Retinal pigment epithelial cell (primary cell): ENCODE data around the gene LPIN3.

Source experiments
- DNase-seq: peaks from one replicate; pipeline ENCODE4 v3.0.0-alpha.2; 2010; ENCODE audit warnings: low read depth
- H3K4me3 ChIP-seq: 2 replicates; pipeline ENCODE4 v1.5.1; 2011; ENCODE audit warnings: mild to moderate bottlenecking, low read length, control low read depth, moderate library complexity
- TF ChIP-seq, protein P1 (sequence below): conservative IDR thresholded peaks from 2 replicates; pipeline ENCODE4 v1.5.1; 2011; ENCODE audit warnings: low read depth, low read length, control low read depth, inconsistent platforms

Gene LPIN3

DNA sequence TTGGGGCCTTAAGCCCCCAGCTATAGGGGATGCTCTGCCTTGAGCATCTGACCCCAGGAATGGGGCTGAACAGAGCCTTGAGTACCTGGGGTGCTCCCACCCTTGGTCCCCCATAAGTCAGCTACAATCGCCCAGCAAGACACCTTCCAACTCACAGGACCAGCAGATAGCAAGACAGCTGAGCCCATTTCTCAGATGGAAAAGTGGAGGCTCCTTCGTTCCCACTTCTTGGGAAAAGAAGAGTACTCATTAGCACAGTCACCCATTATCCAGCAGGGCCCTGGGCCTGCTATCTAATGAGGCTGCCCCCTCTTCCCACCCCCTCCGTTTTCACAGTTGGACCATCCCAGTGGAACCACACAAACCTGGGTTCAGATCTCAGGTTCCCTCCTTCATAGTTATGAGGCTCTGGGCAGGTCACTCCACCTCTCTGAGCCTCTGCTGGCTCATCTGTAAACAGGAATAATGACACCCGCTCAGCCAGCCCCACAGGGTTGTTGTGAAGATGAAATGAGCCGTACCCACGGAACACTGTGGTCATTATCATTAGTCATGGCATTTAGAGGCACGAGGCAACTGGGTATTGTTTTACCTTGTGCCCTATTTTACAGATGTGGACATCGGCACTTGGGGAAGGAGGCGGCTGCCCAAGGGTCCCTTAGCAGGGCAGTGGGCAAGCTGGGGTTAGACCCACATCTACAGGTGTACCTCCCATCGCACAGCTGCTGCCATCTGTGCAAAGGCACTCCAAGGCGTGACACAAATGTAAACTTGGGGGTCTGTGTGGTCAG is 4.5 kb downstream of the LPIN3 start:
- TF ChIP-seq, protein P1, sequence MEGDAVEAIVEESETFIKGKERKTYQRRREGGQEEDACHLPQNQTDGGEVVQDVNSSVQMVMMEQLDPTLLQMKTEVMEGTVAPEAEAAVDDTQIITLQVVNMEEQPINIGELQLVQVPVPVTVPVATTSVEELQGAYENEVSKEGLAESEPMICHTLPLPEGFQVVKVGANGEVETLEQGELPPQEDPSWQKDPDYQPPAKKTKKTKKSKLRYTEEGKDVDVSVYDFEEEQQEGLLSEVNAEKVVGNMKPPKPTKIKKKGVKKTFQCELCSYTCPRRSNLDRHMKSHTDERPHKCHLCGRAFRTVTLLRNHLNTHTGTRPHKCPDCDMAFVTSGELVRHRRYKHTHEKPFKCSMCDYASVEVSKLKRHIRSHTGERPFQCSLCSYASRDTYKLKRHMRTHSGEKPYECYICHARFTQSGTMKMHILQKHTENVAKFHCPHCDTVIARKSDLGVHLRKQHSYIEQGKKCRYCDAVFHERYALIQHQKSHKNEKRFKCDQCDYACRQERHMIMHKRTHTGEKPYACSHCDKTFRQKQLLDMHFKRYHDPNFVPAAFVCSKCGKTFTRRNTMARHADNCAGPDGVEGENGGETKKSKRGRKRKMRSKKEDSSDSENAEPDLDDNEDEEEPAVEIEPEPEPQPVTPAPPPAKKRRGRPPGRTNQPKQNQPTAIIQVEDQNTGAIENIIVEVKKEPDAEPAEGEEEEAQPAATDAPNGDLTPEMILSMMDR, result no peak
- no peak overlapping the region for H3K4me3 ChIP-seq

DNA sequence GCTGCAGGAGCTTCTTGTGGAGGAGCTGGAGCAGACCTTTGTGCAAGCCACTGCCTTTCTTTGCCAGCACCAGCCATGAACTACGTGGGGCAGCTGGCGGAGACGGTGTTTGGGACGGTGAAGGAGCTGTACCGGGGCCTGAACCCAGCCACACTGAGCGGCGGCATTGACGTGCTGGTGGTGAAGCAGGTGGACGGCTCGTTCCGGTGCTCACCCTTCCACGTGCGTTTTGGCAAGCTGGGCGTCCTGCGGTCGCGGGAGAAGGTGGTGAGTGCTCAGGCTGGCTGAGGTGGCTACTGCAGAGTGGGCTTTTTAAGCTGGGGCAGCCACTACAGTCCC is 5.1 kb downstream of the LPIN3 start:
- H3K4me3 ChIP-seq, result no peak overlapping the region
- TF ChIP-seq, protein P1, result no peak
- no peak for DNase-seq

More for the DNA sequence above, 4.5 kb downstream of the LPIN3 start:
- DNase-seq, result no peak

DNA sequence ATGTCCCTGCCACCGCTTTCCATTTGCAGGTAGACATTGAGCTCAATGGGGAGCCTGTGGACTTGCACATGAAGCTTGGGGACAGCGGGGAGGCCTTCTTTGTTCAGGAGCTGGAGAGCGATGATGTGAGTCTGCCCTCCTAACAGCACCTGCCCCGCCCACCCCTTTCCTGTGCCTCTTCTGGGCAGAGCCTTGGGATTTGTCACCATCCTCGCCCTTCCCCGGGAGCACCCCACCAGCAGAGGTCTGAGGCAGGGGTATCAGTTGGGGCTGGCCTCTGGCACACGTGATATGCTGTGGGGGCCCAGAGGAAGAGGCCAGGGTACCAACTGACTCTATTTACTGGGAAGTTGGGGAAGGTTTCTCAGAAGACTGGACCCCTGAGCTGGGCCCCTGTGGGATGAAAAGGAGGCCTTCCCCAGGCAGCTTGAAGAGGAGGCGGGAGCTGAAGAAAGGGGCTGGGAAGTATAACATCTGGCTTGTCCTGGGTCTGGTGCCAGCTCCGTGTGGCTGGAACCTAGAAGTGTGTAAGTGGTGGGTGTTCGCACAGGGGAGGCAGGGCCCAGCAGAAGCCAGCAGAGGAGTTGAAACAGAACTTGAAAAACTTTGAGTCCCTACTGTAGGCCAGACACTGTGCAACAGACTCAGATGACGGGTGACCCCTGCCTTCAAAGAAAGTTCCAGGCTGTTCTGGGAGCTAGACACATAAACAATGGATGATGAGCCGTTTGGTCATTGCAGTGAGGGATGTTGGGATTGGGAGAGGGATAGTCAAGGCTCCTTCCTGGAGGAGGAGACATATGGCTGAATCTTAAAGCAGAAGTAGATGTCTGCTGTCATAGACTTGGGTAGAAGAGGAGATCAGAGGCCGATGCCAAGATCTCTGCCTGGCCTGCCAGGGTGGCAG is 7.2 kb downstream of the LPIN3 start:
- no peak overlapping the region for H3K4me3 ChIP-seq
- TF ChIP-seq, protein P1, result no peak
- DNase-seq, result no peak

DNA sequence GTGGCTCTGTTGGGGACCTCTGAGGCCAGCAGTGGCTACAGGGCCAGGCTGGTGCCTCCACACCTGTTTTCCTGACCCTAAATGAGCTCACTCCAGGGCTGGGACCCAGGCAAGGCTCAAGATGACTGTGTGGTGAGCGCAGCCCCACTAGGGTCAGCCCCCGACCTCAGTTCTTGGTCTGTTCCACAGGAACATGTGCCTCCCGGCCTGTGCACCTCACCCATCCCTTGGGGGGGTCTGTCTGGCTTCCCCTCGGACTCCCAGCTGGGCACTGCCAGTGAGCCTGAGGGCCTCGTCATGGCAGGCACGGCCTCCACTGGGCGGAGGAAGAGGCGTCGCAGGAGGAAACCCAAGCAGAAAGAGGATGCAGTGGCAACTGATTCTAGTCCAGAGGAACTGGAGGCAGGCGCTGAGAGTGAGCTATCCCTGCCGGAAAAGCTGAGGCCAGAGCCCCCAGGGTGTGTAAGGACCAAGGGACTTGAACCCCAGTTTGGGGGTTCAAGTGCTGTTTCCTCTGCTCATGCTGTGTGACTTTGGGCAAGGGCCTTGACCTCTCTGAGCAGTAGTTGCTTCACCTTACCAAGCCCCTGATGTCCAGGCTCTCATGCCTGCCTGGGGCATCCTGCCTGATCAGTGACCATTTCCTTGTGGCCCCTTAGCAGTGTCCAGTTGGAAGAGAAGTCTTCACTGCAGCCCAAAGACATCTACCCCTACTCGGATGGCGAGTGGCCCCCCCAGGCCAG is 8.0 kb downstream of the LPIN3 start:
- TF ChIP-seq, protein P1, result no peak
- DNase-seq, result no peak
- no peak overlapping the region for H3K4me3 ChIP-seq

DNA sequence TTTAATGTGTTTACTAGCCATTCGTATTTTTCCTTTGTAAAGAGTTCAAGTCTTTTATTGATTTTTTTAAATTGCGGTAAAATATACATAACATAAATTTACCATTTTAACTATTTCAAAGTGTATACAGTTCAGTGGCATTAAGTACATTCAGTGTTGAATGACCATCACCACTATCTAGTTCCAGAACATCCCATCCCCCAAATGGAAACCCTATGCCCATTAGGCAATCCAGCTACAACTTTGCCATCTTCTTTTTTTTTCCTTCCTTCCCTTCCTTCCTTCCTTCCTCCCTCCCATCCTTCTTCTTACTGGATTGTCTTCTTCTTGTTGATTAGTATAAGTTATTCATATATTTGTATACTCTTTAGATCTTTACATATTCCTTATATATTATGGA is 8.6 kb downstream of the LPIN3 start:
- TF ChIP-seq, protein P1, result no peak
- no peak for DNase-seq
- no peak overlapping the region for H3K4me3 ChIP-seq

DNA sequence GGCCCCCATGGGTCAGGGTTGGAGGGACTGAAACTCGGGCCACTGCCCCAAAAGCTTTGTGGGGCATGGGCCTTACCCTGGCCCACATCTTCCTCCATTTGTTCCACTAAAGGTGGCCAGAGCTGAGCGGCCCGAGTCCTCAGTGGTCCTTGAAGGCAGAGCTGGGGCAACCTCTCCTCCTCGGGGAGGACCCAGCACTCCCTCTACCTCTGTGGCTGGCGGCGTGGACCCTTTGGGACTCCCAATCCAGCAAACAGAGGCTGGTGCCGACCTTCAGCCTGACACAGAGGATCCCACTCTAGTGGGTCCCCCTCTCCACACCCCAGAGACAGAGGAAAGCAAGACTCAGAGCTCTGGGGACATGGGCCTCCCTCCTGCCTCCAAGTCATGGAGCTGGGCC is 9.3 kb downstream of the LPIN3 start:
- TF ChIP-seq, protein P1, result no peak
- no peak for DNase-seq
- no peak overlapping the region for H3K4me3 ChIP-seq
